Fibroblast of skin of scalp (primary cell): ENCODE data around the gene NVL.
A peak's percentile ranks its signal among the peaks of the same experiment; 100 is the strongest.

Experiments
- DNase-seq: peaks from one replicate; pipeline ENCODE4 v3.0.0-alpha.2; 2013

Gene NVL

GRCh38 chr1:224276771-224277487 is 53.0 kb downstream of the NVL start:
- DNase-seq: no peak

- no peak for DNase-seq
Measured at GRCh38 chr1:224274970-224275626, 54.9 kb downstream of the NVL start.

GRCh38 chr1:224273641-224274040 is 56.3 kb downstream of the NVL start:
- DNase-seq: peak; percentile 20

GRCh38 chr1:224271106-224271505 is 58.9 kb downstream of the NVL start:
- no peak for DNase-seq

GRCh38 chr1:224267925-224268324 is 62.0 kb downstream of the NVL start:
- no peak for DNase-seq

GRCh38 chr1:224266915-224267856 is 62.8 kb downstream of the NVL start:
- no peak for DNase-seq

- no peak for DNase-seq
Measured at GRCh38 chr1:224266105-224266914, 63.7 kb downstream of the NVL start.

GRCh38 chr1:224264321-224264720 is 65.7 kb downstream of the NVL start:
- no peak for DNase-seq

GRCh38 chr1:224262373-224263054 is 67.5 kb downstream of the NVL start:
- DNase-seq: no peak

GRCh38 chr1:224259986-224260385 is 70.0 kb downstream of the NVL start:
- DNase-seq: no peak

GRCh38 chr1:224258351-224258750 is 71.6 kb downstream of the NVL start:
- DNase-seq: no peak

GRCh38 chr1:224256640-224257039 is 73.3 kb downstream of the NVL start:
- DNase-seq: no peak

GRCh38 chr1:224253721-224254120 is 76.3 kb downstream of the NVL start:
- DNase-seq: peak; percentile 50

GRCh38 chr1:224252479-224252878 is 77.5 kb downstream of the NVL start:
- peak; percentile 42 for DNase-seq

- no peak for DNase-seq
Measured at GRCh38 chr1:224251741-224252146, 78.2 kb downstream of the NVL start.

GRCh38 chr1:224245188-224245587 is 84.8 kb downstream of the NVL start:
- DNase-seq: no peak

GRCh38 chr1:224238756-224239155 is 91.2 kb downstream of the NVL start:
- DNase-seq: no peak

- DNase-seq: no peak
Measured at GRCh38 chr1:224238212-224238611, 91.8 kb downstream of the NVL start.

GRCh38 chr1:224237119-224237881 is 92.7 kb downstream of the NVL start:
- no peak for DNase-seq

GRCh38 chr1:224235813-224236493 is 94.0 kb downstream of the NVL start:
- DNase-seq: no peak
